Hepatocyte (in vitro differentiated cells): Measurements from ENCODE around the gene TMEFF1.

ENCODE experiments used
- CTCF ChIP-seq: fragments of 200-600 bp; sonication (generic); IDR thresholded peaks from 2 replicates; pipeline ENCODE4 v1.5.1; 2016; ENCODE audit warnings: antibody characterized with exemption, mild to moderate bottlenecking; ENCODE audit not compliant: poor library complexity
- EZH2 ChIP-seq: fragments of 200-600 bp; sonication (generic); IDR thresholded peaks from 2 replicates; pipeline ENCODE4 v1.6.1; 2016; ENCODE audit warnings: antibody characterized with exemption, mild to moderate bottlenecking, borderline replicate concordance
- EZH2phosphoT487 ChIP-seq: fragments of 200-600 bp; sonication (generic); IDR thresholded peaks from one replicate; pipeline ENCODE4 v1.6.1; 2018; ENCODE audit warnings: antibody characterized with exemption, mild to moderate bottlenecking, low read depth, moderate library complexity; ENCODE audit not compliant: unreplicated experiment, severe bottlenecking

GRCh38 chr9:100549048-100549447, 76.1 kb downstream of the TMEFF1 start:
- no peak for TF ChIP-seq CTCF
- no peak for TF ChIP-seq EZH2
- no peak for TF ChIP-seq EZH2phosphoT487
